Measurements from ENCODE around the gene SCGB1C1. TPM values are rescaled to one million over a fixed set of nuclear protein-coding genes. Genes with fewer than 3 reads are reported as not detected.
"Not testable (repeated sequence)": the region's sequence is repeated elsewhere in the genome, so short reads cannot be mapped to it uniquely, and the experiment has no call there.

The SCGB1C1 gene
- total and polyA plus RNA-seq, 9 of the 15 experiments (the other 6 are each of a cell fraction or from before 2014, with no cell fraction given) = not detected

- TF ChIP-seq RNF2 (IDR thresholded peaks at IDR 0.05) = peak; percentile 35; the same call in 1 of the 2 replicates
- TF ChIP-seq TEAD1 (CRISPR knock-in tag; IDR thresholded peaks at IDR 0.05) = peak; percentile 41 to 79; a peak in 3 of 4 replicates
- peak; percentile 80; the same call in 1 of the 2 replicates for TF ChIP-seq BCL6 (CRISPR knock-in tag; IDR thresholded peaks at IDR 0.05)
- TF ChIP-seq MTA2 (IDR thresholded peaks at IDR 0.05; ENCODE audit: low read depth) = peak; percentile 72
- TF ChIP-seq JUN (IDR thresholded peaks at IDR 0.05; ENCODE audit: borderline replicate concordance, low read depth, low read length) = peak; percentile 48; the same call in 1 of the 2 replicates
- peak; percentile 74; the same call in 1 of the 2 replicates for TF ChIP-seq JUN (CRISPR knock-in tag; IDR thresholded peaks at IDR 0.05; ENCODE audit: borderline replicate concordance)
- TF ChIP-seq TEAD4 (IDR thresholded peaks at IDR 0.05; ENCODE audit: low read length) = peak; percentile 93
- not testable (repeated sequence) for TF ChIP-seq TEAD4 (CRISPR knock-in tag; IDR thresholded peaks at IDR 0.05; ENCODE audit: borderline replicate concordance); NR2C2 (CRISPR knock-in tag; IDR thresholded peaks at IDR 0.05)
- peak; percentile 99 for TF ChIP-seq ZNF197 (CRISPR knock-in tag; IDR thresholded peaks at IDR 0.05; ENCODE audit: low read depth)
- TF ChIP-seq BACH1 (tag; IDR thresholded peaks at IDR 0.05) = peak; percentile 94
- TF ChIP-seq ZBTB9 (CRISPR knock-in tag; IDR thresholded peaks at IDR 0.05) = peak; percentile 73
- peak in 1 of 2 experiments; percentile 98; a peak in 2 of 4 replicates for TF ChIP-seq ZNF639 (CRISPR knock-in tag; conservative IDR thresholded peaks at IDR 0.05 in 1 of 2, IDR thresholded peaks at IDR 0.05 in 1 of 2)
- peak; percentile 90 for TF ChIP-seq CUX1 (CRISPR knock-in tag; IDR thresholded peaks at IDR 0.05)
- peak; percentile 85; the same call in 1 of the 2 replicates for TF ChIP-seq ZNF668 (CRISPR knock-in tag; IDR thresholded peaks at IDR 0.05)
- TF ChIP-seq NR2C2 (tag; IDR thresholded peaks at IDR 0.05) = peak; percentile 79
- TF ChIP-seq ZBTB33 (CRISPR knock-in tag; IDR thresholded peaks at IDR 0.05) = 0 out of 2 replicates have a peak, but pooled peaks have one; percentile 10
- TF ChIP-seq PYGO2 (tag; IDR thresholded peaks at IDR 0.05) = peak; percentile 84
Observed at GRCh38 chr11:220641-221215, 27.9 kb downstream of the SCGB1C1 start (continued).

Data from K562 (cell line).